GM19351 (cell line): ENCODE results near the gene CDK16.
A peak's percentile ranks its signal among the peaks of the same experiment; 100 is the strongest.

Experiments used
- ATAC-seq: cut with Tn5 transposase; IDR thresholded peaks from one replicate; pipeline ENCODE4 v1.9.1; 2021; ENCODE audit warnings: mild to moderate bottlenecking, moderate library complexity; ENCODE audit not compliant: unreplicated experiment

The CDK16 gene

DNA sequence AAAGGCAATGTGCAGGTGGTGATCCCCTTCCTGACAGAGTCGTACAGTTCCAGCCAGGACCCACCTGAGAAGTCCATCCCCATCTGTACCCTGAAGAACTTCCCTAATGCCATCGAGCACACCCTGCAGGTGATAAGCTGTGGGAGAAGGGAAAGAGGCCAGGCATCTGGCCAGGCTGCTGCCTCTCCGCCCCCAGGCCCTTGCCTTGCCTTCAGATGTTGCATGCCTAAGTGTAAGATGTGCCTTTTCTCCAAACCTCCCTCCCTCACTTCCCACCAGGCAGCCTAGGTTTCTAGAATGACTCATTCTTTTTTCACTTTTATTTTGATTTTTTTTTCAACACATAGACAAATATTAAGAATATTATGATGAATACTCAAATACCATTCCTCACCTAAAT, 12.2 kb upstream of the CDK16 start:
- ATAC-seq, result no peak

DNA sequence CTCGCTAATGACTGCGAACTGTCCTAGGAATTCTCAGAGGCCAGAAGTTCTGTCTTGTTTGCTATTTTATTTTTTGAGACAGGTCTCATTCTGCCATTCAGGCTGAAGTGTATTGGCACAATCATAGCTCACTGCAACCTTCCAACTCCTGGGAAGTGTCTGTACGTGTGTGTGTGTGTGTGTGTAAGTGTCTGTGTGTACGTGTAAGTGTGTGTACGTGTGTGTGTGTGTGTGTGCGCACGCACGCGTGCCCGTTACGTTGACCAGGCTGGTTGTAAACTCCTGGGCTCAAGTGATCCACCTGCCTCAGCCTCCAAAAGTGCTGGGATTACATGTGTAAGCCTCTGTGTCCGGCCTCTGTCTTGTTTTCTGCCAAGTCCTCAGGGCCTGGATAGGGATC, 10.4 kb upstream of the CDK16 start:
- no peak for ATAC-seq

- no peak for ATAC-seq
Observed at GRCh38 chrX:47209508-47210238, 8.8 kb upstream of the CDK16 start.

- no peak for ATAC-seq
Observed at GRCh38 chrX:47210661-47211425, 7.6 kb upstream of the CDK16 start.

DNA sequence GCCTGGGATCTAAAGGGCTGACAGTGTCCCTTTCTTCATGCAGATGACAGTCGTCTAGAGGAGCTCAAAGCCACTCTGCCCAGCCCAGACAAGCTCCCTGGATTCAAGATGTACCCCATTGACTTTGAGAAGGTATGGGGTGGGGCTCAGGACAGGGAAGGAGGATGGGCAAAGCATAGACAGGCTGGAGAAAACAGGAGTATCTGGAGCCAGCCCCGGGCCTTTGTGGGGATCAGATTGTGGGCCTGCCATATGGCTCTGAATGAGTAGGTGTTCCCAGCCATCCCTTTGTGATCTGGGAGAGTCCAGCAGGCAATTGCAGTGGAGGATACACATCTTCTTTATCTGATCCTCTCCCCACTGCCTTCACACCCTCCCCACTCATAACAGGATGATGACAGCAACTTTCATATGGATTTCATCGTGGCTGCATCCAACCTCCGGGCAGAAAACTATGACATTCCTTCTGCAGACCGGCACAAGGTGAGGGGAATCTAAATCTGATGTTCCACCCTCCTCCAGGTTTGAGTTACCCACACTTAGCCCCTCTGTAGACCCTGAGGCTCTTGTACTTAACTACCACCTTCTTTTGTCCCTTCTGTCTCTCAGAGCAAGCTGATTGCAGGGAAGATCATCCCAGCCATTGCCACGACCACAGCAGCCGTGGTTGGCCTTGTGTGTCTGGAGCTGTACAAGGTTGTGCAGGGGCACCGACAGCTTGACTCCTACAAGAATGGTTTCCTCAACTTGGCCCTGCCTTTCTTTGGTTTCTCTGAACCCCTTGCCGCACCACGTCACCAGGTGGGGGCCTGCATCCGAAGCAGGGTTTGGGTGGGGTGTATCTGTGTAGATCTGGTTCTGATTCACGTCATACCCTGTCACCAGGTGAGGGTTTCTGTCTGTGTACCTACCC, 5.8 kb upstream of the CDK16 start:
- ATAC-seq, result no peak

DNA sequence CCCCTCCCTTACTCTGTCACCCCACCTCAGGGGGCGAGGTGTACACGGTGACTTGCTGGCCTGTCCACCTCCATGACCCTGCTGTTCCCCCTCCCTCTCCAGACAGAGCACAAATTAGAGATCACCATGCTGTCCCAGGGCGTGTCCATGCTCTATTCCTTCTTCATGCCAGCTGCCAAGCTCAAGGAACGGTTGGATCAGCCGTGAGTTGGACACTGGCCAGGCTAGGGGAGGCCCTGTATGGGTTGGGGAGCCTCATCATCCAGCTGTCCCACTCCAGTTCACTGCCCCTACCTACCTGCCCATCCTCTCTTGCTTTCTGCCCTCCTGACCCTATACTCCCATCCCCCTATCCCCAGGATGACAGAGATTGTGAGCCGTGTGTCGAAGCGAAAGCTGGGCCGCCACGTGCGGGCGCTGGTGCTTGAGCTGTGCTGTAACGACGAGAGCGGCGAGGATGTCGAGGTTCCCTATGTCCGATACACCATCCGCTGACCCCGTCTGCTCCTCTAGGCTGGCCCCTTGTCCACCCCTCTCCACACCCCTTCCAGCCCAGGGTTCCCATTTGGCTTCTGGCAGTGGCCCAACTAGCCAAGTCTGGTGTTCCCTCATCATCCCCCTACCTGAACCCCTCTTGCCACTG, 3.9 kb upstream of the CDK16 start:
- ATAC-seq, result no peak

DNA sequence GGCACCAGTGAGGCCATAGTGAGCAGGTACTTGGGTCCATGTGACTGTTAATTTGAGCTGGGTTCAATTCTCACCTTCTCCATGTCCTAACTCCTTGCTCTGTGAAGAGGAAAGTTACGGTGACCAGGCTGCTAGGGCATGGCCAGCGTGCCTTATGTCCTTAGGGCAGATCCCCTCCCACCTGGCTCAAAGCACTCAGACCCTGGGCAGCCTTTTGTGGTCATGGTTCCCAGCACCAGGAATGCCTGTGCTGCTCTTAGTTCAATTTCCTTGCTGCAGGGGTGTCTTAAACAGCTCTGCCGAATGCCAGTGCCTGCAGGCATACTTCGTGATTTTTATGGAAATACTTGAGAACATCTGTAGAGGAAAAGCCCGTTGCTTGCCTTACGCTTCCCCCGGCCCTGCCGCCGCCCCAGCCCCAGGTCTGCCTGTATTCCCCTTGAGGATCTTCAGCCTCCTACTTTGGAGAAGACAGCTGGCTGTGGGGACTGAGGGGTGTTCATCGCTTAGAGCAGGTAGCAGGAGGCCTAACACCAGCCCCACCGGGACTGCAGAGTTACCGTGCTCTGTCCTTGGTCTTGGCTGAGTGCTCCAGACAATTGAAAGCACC, 3.1 kb upstream of the CDK16 start:
- ATAC-seq, result no peak

DNA sequence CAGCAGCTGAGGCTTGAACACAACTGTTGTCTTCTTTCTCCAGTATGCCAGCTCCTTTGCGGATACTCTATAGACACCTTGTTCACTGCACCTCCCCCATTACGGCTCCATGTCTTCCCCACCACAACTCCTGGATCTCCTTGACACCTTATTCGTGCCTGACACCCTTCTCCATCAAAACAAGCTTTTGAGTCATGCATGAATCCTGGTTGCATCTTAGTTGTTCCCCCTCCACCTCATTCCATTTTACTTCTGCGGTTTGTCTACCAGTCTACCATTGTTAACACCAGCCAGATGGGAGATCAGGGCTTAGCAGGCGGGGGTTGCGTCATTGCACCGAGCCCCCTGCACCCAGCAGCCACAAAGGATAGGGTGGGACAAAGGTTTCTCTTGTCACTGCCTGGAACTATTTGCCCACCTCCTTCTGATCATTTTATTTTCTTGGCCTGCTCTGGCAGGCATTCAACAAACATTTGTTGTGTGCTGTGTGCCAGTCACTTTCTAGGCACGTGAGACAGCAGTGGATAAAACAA, 2.0 kb upstream of the CDK16 start:
- no peak for ATAC-seq

GRCh38 chrX:47217121-47217851, 1.2 kb upstream of the CDK16 start:
- no peak for ATAC-seq

DNA sequence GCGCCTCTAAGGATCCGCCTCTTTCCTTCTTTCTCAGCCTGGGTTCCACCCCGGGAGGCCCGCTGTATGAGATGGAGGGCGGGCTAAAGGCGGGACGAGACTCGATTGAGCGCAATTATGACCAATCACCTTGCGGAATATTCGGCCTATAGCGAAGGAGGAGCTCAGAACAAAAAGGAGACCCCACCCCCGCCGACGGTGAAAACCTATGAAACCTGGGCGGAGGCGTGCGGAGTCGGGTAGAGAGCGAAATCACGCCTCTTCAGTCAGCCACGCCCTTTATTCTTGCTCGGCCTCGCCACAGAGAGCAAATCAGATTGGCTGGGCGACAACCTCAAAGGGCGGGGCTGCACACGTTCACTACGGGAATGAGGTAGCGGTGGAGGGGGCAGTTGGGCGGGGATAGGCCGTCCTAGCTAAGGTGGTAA, 615 bp upstream of the CDK16 start:
- peak; percentile 81 for ATAC-seq

DNA sequence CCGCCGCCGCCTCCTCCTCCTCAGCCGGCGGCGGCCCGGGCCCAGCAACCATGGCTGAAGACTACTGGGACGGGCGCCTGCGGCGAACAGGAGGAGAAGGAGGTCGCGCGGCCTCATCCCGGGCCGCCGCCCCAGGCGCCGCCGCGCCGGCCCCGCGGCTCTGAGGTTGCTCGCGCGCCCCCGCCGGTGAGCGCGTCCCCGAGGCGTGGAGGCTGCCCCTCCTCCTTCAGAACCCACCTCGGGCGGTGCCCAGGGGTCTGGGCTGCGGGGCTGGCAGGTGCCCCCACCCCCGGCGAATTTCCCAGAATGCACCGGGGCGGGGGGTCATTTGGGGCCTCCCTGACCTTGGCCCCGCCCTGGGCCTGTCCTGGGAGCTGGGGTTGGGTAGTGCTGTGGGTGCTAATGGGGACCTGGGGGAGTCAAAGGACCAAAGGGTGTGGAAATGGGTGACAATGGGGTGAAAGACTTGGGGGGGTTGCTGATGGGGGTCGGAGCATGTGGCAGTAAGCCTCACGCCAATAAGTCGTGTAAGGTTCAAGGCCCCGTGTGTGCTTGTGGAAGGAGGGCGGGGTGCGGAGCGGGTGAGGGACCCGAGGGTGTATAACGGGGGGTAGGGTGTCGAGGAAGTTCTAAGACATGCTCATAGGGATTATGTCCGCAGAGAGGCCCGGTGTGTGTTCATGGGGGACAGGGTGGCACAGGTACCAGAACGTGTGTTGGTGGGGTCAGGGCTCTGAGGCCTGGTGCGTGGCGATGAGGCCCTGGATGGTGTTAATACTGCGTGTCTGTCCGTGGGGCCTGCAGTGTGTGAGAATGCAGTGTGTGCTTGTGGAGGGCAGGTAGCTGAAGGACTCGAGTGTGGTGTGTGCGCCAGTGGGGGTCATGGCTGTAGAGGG, 687 bp downstream of the CDK16 start:
- ATAC-seq, result no peak

- ATAC-seq, result no peak
Observed at GRCh38 chrX:47221756-47222155, 3.3 kb downstream of the CDK16 start.

DNA sequence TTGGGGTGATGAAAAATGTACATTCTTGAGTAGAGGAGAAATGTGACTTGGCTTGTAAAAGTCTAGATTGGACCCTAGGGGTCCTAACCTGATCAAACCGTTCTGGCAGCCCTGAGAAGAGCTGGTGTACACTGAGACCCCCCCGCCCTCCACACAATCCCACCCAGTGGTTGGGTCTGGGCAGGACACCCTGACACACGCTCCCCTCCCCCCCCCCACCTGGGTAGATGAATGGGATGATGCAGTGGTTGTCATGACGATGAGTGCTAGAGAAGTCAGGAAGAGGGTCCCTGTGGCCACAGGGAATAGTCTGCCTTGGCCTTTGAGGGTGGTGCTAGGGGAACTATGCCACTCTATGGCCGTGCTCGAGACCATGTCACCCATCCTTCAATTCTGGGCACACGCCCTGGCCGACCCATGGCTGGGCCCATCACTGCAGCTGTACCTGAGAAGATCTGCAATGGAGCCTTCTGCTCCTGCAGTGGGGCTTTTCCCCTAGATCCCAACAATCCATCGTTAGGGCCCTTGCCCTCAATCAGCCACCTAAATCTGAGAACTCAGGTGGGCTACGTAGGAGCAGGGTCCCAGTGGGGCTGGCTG, 4.4 kb downstream of the CDK16 start:
- no peak for ATAC-seq

DNA sequence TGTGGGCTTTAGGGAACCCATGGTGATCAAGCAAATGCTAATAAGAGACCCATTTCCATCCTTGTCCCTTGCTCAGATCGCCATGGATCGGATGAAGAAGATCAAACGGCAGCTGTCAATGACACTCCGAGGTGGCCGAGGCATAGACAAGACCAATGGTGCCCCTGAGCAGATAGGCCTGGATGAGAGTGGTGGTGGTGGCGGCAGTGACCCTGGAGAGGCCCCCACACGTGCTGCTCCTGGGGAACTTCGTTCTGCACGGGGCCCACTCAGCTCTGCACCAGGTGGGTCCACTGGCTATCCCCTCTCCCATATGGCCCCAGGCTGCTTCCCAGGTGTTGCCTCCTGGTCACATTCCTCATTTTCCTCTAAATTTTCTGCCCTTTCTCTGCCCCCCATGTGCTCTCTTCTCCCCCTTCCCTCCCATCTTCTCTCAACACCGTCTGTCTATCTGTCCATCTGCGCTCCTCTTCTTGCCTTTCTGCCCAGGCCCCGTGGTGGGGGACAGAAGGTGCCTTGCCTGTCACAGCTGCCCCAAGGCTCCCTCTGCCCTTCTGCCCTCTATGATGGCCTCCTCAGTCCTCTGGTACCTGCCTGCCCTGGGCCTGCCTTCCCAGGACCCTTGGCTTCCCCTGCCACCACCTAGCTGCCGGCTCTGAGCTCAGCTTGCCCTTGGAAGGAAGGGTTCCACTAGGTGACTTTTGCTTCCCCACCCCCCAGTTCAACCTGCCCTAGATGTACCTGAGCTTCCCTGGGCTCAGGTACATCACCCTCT, 5.2 kb downstream of the CDK16 start:
- no peak for ATAC-seq

DNA sequence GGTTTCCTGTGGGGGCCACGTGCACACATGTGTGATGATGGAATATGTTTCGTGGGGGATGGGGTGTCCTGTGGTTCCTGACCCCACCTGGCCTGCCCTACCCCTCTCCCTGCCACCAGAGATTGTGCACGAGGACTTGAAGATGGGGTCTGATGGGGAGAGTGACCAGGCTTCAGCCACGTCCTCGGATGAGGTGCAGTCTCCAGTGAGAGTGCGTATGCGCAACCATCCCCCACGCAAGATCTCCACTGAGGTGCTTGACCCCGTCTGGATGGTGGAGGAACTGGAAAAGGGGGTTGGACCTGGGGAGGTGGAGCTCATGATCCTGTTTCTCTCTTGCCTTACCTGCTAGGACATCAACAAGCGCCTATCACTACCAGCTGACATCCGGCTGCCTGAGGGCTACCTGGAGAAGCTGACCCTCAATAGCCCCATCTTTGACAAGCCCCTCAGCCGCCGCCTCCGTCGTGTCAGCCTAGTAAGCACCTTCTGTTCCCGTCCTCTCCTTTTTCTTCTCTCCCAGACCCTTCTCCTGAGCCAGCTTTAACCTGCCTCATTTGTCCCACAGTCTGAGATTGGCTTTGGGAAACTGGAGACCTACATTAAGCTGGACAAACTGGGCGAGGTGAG, 5.9 kb downstream of the CDK16 start:
- no peak for ATAC-seq

DNA sequence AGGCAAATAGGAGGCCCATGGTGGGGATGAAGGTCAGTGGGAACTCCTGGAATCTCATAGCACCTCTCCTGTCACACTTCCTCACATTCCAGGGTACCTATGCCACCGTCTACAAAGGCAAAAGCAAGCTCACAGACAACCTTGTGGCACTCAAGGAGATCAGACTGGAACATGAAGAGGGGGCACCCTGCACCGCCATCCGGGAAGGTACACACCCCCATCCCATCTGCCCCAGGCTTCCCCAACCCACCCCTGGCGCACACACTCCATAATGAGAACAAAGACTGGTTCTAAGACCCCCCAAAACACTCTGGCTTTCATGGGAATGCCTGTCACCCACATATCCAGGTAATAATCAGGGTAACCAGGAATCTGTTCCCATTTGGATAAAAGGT, 6.4 kb downstream of the CDK16 start:
- no peak for ATAC-seq

GRCh38 chrX:47226071-47226470, 7.6 kb downstream of the CDK16 start:
- ATAC-seq, result no peak
